AG09309 (cell line): ENCODE results near the gene SCGB1D1.
"Not testable (repeated sequence)": the region's sequence is repeated elsewhere in the genome, so short reads cannot be mapped to it uniquely, and the experiment has no call there.

ENCODE experiments used
- DNase-seq: peaks from one replicate; pipeline ENCODE4 v3.0.0-alpha.2; 2010; ENCODE audit warnings: low read depth
- H3K4me3 ChIP-seq: 2 replicates; pipeline ENCODE4 v1.5.1; 2011; ENCODE audit warnings: mild to moderate bottlenecking, low read depth, low read length, moderate library complexity; ENCODE audit not compliant: control insufficient read depth
- CTCF ChIP-seq: IDR thresholded peaks from 2 replicates; pipeline ENCODE4 v1.5.1; 2011; ENCODE audit warnings: mild to moderate bottlenecking, low read depth, low read length, inconsistent platforms; ENCODE audit not compliant: insufficient read depth, control insufficient read depth; ENCODE audit errors: missing control alignments

The SCGB1D1 gene

GRCh38 chr11:62181097-62181496 is 8.9 kb upstream of the SCGB1D1 start:
- TF ChIP-seq CTCF: no peak
- no peak for DNase-seq
- no peak overlapping the region for H3K4me3 ChIP-seq

- TF ChIP-seq CTCF: no peak
- H3K4me3 ChIP-seq: no peak overlapping the region
- DNase-seq: no peak
These were observed 7.7 kb upstream of the SCGB1D1 start for GRCh38 chr11:62182147-62182891.

- no peak for DNase-seq
- no peak for TF ChIP-seq CTCF
- no peak overlapping the region for H3K4me3 ChIP-seq
These were observed 3.8 kb upstream of the SCGB1D1 start for GRCh38 chr11:62186195-62186594.

- H3K4me3 ChIP-seq: no peak overlapping the region
- no peak for TF ChIP-seq CTCF
- DNase-seq: no peak
These were observed 3.9 kb downstream of the SCGB1D1 start for GRCh38 chr11:62193952-62194351.

- not testable (repeated sequence) for H3K4me3 ChIP-seq, DNase-seq
These were observed 5.0 kb downstream of the SCGB1D1 start for GRCh38 chr11:62195010-62195409.

DNA sequence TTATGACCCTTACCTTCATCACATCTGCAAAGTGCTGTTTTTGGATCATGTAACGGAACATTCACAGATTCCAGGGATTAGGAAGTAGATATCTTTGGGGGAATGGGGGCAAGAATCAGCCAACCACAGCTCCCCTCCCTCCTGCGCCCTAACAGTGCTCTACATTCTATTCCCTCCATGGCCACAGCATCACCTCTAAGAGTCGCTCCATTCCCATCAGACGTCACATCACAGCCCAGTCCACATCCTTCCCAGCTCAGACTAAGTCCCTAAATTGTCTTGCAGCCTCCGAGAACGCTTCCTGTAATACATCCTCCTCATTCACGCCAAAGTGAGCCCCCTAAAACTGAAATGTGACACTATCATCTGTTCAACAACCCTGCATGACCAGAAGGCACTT is 5.9 kb downstream of the SCGB1D1 start:
- no peak for TF ChIP-seq CTCF
- no peak overlapping the region for H3K4me3 ChIP-seq
- no peak for DNase-seq

- DNase-seq, H3K4me3 ChIP-seq: not testable (repeated sequence)
These were observed 7.4 kb downstream of the SCGB1D1 start for GRCh38 chr11:62197400-62197799.

DNA sequence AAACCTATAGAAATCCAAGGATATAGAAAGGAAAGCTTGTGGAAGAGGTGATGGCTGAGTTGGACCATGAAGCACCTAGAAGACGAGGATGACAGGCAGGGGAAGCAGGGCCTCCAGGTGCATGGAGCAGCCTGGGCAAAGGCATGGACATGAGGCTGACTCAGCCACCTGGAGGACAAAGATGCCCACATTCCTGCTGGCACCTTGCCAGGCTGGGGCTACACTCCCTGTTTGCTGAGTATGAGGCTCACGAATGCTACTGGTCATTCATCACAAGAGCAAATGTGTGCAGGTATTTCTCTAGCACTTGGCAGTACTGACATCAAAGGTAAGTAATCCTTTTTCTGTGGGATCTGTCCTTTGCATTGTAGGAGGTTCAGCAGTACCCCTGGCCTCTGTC is 11.4 kb downstream of the SCGB1D1 start:
- H3K4me3 ChIP-seq: no peak overlapping the region
- DNase-seq: no peak
- TF ChIP-seq CTCF: no peak
